ENCODE measurements around the gene SP8. TPM values are rescaled to one million over a fixed set of nuclear protein-coding genes. Genes with fewer than 3 reads are reported as not detected.

Gene SP8
- polyA plus RNA-seq, 2 of the 4 experiments (the other 2 are of a cell fraction) = not detected

GRCh38 chr7:20783125-20783699 is 3.5 kb downstream of the SP8 start:
- DNase-seq (ENCODE audit: low read depth in 1 of 2, low spot score in 1 of 2) = no peak
- ChIA-PET CTCF (interaction anchor here (1.0 to 4.3 kb wide), 2 partner anchors 470 to 984 kb away, joined by 4 to 36 read pairs; no protein-coding TSS in a partner anchor), POLR2A (no interaction called here)
- Histone ChIP-seq H3K4me3 (no peak overlapping the region), H3K27ac (no peak overlapping the region), H3K4me2 (no peak overlapping the region), H3K4me1 (peaks cover 24% of the 10 kb centered on the region; the same call in 2 of the 3 replicates), H3K9me3 (no peaks in the 10 kb centered on the region)
- FAIRE-seq = no peak
- TF ChIP-seq KDM1A (IDR thresholded peaks at IDR 0.05; ENCODE audit: low read depth) (no peak), FOSB (CRISPR knock-in tag; IDR thresholded peaks at IDR 0.05) (no peak), BCL3 (IDR thresholded peaks at IDR 0.05) (no peak), TP53 (CRISPR knock-in tag; IDR thresholded peaks at IDR 0.05) (no peak), USF2 (IDR thresholded peaks at IDR 0.05) (no peak), ZC3H11A (IDR thresholded peaks at IDR 0.05) (no peak), GATA3 (IDR thresholded peaks at IDR 0.05; ENCODE audit: borderline replicate concordance) (no peak), MAZ (IDR thresholded peaks at IDR 0.05; ENCODE audit: borderline replicate concordance, low read depth, low read length) (no peak), POLR2A (IDR thresholded peaks at IDR 0.05; ENCODE audit: low read length) (no peak)
- TF ChIP-seq, protein P1, sequence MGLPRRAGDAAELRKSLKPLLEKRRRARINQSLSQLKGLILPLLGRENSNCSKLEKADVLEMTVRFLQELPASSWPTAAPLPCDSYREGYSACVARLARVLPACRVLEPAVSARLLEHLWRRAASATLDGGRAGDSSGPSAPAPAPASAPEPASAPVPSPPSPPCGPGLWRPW (IDR thresholded peaks at IDR 0.05) = no peak
- ATAC-seq = no peak
- WGBS (ENCODE audit: missing lambda C conversion rate) = 62% methylated on average over 14 of the region's 15 CpGs

DNA sequence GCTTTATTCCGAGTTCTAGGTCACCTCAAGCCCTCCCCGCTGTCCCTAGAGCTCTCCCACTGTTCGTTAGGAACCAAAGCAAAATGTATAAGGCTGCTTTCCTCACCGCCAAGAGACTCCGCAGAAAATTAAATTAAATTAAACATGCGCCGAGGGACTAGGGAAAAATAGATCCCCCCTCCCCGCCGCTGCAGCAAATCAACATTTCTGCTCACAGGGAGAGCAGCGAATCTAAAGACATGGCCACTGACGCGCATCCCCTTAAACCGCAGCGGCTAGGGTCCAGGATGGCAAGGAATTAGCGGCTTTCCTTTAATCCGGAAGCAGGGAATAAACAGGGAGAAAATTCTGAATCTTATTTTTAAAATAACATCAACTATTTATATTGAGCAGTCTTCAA is 7.6 kb downstream of the SP8 start:
- peak overlapping the region; percentile 100; the same call in 2 of the 3 replicates for H3K4me2 ChIP-seq
- 71% methylated on average over 16 of the region's 16 CpGs for WGBS (ENCODE audit: missing lambda C conversion rate)
- H3K9me3 ChIP-seq = no peaks in the 10 kb centered on the region
- peaks cover 6% of the 10 kb centered on the region; the same call in 1 of the 3 replicates for H3K4me1 ChIP-seq
- no peak for FAIRE-seq
- CTCF ChIA-PET = interaction anchor here (1.0 to 2.0 kb wide), 4 partner anchors 11 to 475 kb away, joined by 3 to 10 read pairs (median 6); no protein-coding TSS in a partner anchor
- POLR2A ChIA-PET = no interaction called here
- no peak for ATAC-seq
- H3K4me3 ChIP-seq = peak overlapping the region; percentile 61; the same call in 2 of the 3 replicates
- H3K27ac ChIP-seq = no peak overlapping the region
- no peak for DNase-seq (ENCODE audit: low read depth in 1 of 2, low spot score in 1 of 2)
- TF ChIP-seq MYC (IDR thresholded peaks at IDR 0.05; ENCODE audit: borderline replicate concordance, low read length) (no peak), FOSL2 (IDR thresholded peaks at IDR 0.05) (no peak), FOSL2 (CRISPR knock-in tag; IDR thresholded peaks at IDR 0.05) (no peak), SREBF2 (IDR thresholded peaks at IDR 0.05) (no peak), MAFK (IDR thresholded peaks at IDR 0.05; ENCODE audit: partially characterized antibody) (no peak), USF2 (IDR thresholded peaks at IDR 0.05) (no peak), POLR2A (IDR thresholded peaks at IDR 0.05; ENCODE audit: low read length) (no peak)
- TF ChIP-seq, protein P2, sequence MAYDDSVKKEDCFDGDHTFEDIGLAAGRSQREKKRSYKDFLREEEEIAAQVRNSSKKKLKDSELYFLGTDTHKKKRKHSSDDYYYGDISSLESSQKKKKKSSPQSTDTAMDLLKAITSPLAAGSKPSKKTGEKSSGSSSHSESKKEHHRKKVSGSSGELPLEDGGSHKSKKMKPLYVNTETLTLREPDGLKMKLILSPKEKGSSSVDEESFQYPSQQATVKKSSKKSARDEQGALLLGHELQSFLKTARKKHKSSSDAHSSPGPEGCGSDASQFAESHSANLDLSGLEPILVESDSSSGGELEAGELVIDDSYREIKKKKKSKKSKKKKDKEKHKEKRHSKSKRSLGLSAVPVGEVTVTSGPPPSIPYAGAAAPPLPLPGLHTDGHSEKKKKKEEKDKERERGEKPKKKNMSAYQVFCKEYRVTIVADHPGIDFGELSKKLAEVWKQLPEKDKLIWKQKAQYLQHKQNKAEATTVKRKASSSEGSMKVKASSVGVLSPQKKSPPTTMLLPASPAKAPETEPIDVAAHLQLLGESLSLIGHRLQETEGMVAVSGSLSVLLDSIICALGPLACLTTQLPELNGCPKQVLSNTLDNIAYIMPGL (CRISPR knock-in tag; IDR thresholded peaks at IDR 0.05; ENCODE audit: borderline replicate concordance) = no peak

- FAIRE-seq (no peak), DNase-seq (ENCODE audit: low read depth in 1 of 2, low spot score in 1 of 2) (peak; percentile 36 to 37), ATAC-seq (peak; percentile 99 to 100)
- Histone ChIP-seq H3K4me3 (peak overlapping the region; percentile 61), H3K9me3 (no peaks in the 10 kb centered on the region), H3K4me2 (peak overlapping the region; percentile 100), H3K4me1 (peaks cover 6% of the 10 kb centered on the region; the same call in 1 of the 3 replicates), H3K27ac (peak overlapping the region; percentile 37 to 40; a peak in 3 of 6 replicates)
- whole genome bisulfite sequencing (ENCODE audit: missing lambda C conversion rate) = 5% methylated on average over 30 of the region's 63 CpGs
- CTCF ChIA-PET = interaction anchor here (0.5 to 4.1 kb wide), 17 partner anchors 9 to 990 kb away, joined by 3 to 39 read pairs (median 4); no protein-coding TSS in a partner anchor
- TF ChIP-seq CHD2 (IDR thresholded peaks at IDR 0.05; ENCODE audit: low read length, partially characterized antibody) = no peak
- no peak for TF ChIP-seq CHD4 (IDR thresholded peaks at IDR 0.05; ENCODE audit: borderline replicate concordance)
- TF ChIP-seq RARB (CRISPR knock-in tag; IDR thresholded peaks at IDR 0.05) = no peak
- TF ChIP-seq KDM5A (IDR thresholded peaks at IDR 0.05) = peak; percentile 49; the same call in 1 of the 2 replicates
- 0 out of 2 replicates have a peak, but pooled peaks have one; percentile 17 for TF ChIP-seq MAX (IDR thresholded peaks at IDR 0.05)
- TF ChIP-seq TP53 (CRISPR knock-in tag; IDR thresholded peaks at IDR 0.05) = no peak
- TF ChIP-seq SREBF2 (IDR thresholded peaks at IDR 0.05) = no peak
- TF ChIP-seq FOXS1 (CRISPR knock-in tag; IDR thresholded peaks at IDR 0.05) = no peak
- peak; percentile 83 for TF ChIP-seq CTCF (IDR thresholded peaks at IDR 0.05)
- peak; percentile 68 to 94 for TF ChIP-seq RAD21 (conservative IDR thresholded peaks at IDR 0.05 in 1 of 2, IDR thresholded peaks at IDR 0.05 in 1 of 2)
- TF ChIP-seq SMC3 (IDR thresholded peaks at IDR 0.05) = peak; percentile 81
- POLR2A ChIA-PET = no interaction called here
These were observed 8.5 kb downstream of the SP8 start for GRCh38 chr7:20778063-20778721.
